GM19239 (cell line): Measurements from ENCODE around the gene MRPL46.

Source experiments
- DNase-seq: peaks from one replicate; pipeline ENCODE4 v3.0.0; 2011; ENCODE audit warnings: low spot score; ENCODE audit not compliant: insufficient read length
- FAIRE-seq: peaks from 2 replicates; lab custom pipeline; 2011; peaks lifted over from hg19 to GRCh38; lab: Jason Lieb, UNC

The MRPL46 gene

DNA sequence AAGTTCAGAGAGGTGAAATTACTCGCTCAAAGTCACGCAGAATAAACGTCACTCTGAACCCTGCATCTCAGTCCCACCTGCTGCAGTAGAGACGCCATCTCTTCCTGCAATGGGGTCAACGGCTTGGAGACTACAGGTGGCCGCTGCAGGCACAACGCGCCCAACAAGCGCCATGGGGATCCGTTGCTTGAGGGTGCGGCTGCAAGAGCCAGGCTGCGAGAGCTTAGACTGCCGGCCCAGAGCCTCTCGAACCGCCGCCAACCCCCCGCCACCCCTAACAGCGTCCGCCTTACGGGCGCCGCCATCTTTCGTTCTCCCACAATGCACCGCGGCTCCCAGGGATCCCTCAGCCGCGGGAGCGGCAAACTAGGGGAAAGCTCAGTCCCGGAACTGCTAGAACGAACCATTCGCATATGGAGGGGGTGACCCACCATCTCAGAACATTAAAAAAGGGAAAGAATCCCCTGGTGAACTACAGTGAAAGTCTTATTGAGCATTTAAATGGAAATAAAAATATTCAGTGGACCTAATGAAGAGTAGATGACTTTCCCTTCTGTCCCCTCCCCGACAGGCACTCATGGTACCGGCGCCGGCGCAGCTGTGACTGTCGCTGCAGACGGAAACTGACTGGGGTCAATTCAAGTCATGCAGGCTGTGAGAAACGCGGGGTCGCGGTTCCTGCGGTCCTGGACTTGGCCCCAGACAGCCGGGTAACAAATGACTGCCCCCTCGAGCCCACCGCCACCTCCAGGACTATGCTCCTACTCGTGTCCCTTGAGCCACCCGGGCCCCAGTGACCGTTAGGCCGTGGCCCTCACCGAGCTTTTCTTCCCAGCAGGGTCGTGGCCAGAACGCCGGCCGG is at the start of gene MRPL46, which contains the start of gene MRPS11:
Gene MRPL46 (minus strand): TSS at position 316 of the 862 bp plus-strand sequence. CDS start 11 bp downstream, at position 305.
Gene MRPS11 (plus strand): TSS at position 636 of the 862 bp plus-strand sequence. CDS start 10 bp downstream, at position 646.
- DNase-seq (peak; percentile 71), FAIRE-seq (peak; percentile 77)

DNA sequence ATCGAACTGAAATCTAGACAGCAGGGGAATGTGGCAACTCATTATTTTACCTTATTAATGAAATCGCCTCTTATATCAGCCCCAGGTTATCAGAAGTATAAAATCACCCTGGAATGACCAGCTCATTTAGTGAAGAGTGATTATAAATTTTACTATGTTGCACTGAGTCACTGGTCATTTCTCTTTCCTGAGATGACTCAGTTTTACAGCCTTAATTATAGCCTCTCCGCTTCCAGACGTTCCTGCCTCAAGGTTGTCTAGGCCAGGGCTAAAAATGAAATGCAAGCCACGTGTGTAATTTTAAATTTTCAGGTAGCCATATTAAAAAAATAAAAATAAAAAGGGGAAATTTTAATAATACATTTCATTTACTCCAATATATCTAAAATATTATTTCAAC is 46.0 kb upstream of the MRPL46 start:
- no peak for FAIRE-seq

DNA sequence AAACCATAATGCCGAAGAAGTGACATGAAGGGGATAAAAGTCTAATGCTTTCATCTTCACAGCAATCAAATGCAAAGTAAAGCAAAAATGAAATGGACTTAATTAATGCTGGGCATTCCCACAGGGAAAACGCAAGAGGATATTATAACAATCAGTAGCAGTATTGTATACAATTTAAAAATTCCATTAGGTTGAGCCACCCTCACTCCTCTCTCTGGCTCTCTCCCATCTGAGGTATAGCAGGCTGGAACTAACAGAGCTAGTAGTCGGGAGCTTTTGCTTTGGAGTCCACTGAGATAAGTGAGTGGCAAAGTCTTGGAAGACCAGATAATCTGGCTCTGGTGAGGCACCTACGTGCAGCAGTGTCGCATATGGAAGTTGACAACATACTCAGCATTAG is 45.4 kb upstream of the MRPL46 start:
- no peak for FAIRE-seq
- DNase-seq, result no peak

More for the DNA sequence above, 46.0 kb upstream of the MRPL46 start:
- no peak for DNase-seq

DNA sequence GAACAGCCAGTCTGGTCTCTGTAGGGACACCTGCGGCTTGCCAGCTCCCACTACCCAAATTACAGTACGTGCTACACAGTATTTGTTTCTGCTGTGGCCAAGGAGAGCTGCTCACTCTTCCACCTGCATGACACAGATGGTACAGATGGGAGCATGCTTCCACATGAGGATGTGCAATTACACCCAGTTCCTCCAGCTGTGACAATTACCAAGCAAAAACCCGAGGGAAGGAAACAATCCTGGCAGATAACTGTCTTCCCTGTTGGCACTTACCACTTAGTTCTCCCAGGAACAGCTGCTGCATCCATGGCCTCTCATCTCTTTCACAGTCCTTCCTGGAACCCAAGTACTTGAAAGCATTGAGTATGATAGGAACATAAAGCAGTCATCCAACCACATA is 44.9 kb upstream of the MRPL46 start:
- DNase-seq, result no peak
- FAIRE-seq, result no peak

DNA sequence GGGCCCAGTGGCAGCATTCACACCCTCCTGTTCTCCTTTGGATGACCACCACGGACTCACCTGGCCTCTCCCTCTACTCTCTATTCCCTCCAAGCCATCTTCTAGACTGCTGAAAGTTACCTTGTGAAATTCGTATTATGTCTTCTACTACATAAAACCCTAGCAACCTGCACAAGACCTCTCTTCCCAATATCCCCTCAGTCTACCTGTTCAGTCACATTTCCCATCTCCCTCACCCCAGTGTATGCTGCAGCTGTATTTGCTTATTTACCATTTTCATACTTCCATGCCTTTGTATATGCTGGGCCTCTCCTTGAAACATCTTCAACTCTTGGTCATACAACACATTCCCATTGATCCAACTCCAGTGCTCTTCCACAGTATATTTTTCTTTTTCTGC is 44.0 kb upstream of the MRPL46 start:
- FAIRE-seq (no peak), DNase-seq (no peak)

DNA sequence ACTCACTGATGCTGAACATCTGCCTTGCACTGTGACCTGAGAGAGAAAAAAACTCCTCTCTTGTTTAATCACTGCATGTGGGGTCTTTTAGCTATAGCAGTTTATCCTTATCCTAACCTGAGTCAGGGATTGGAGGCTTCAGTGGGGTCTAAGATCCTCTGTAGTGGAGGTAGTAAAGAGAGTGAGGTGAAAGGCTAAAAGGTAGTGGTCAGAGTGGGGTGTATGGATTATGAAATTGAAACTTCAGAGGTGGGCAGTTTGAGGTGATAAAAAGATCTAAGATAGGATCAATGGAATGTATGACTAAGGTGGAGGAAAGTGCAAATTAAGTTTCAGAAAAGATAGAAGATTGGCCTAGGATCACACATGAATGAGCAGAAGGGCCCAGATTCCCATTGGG is 42.8 kb upstream of the MRPL46 start:
- DNase-seq, result no peak
- FAIRE-seq, result no peak

DNA sequence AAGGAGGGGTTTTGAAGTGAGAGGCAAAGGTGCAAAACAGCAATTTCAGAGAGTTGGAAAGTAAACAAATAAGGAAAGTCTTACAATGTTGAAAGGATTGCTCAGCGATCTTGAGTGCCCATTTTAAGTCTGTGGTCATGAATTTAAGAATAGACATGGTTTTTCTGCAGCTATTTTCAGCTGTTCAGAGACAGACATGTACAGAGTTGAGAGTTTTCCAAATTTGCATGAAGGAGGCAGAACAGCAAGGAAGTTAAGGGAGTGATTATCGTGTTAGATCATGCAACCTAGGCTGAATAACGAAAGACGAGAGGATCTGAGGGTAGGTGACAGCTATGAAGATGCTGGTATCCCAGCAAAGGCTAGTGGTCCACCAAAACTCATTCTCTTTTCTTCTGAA is 42.1 kb upstream of the MRPL46 start:
- DNase-seq (no peak), FAIRE-seq (no peak)

DNA sequence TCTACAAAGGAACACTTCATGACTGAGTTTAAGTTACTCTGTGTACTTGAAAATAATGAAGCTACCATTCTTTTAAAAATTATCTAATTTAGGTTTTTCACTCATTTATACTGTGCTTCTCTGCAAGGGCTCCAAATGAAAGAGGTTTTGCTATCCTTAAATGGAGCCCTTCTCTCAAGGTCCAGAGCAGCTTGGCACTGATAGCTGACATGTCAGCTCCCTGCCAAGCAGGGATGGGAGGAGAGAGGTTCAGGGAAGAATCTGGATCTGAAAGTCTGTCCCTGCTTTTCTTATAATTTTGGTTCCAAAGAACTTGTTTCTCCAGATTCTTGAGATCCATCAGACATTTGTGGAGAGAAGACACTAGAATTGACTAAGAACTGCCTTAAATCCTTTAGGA is 39.4 kb upstream of the MRPL46 start:
- DNase-seq, result no peak
- no peak for FAIRE-seq

DNA sequence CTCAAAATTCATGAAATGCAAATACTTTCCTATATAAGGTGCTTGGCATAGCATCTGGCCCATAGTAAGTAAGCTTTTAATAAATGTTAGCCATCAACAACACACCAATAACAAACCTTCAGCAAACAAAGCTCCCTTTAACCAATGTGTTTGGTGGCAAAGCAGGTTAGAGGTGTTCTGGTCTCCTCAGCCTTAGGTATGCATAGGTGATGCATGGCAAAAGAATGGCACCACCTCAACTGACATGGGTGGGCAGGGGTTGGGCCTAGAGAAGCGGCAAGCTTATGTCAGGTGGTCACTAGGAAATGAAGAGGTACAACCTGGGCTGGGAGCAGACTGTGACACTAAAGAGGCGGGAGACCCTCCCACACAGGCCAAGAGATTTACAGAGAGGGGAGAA is 38.5 kb upstream of the MRPL46 start:
- no peak for DNase-seq
- no peak for FAIRE-seq

DNA sequence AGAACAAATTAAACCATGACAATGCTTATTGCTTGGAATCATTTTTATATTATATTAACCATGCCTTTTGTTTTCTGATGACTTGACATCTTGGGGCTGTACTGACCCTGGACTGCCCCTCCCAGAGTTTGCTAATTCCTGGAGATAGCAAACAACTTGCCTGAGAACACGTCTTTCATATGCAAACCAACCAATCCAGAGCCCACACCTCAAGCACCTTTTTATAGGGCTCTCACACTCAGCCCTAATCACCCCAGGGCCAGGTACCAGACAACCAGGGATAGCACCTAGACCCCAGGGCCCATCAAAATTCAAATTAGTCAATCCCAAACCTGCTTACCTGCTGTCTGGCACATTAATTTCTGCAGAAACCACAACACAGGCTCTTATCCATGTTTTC is 37.3 kb upstream of the MRPL46 start:
- FAIRE-seq (no peak), DNase-seq (no peak)

DNA sequence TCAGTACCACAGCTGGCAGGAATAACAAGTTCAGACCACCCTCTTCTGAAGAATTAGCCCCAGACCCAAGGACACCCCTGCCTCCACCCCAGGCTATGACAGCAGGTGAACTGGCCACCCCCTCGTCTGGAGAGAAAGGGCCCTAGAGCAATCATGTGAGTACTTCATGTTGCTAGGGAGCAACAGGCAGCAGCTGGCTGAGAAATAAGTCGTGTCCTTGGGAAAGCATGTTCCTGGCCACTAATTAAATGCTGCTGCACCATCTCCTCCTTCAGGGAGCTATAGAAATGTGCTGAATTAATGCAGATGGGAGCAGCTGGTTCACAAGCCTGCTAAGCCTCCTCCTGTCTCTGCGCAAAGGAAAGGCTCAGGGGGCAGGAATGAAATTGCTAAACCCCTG is 31.8 kb upstream of the MRPL46 start:
- DNase-seq (no peak), FAIRE-seq (no peak)

DNA sequence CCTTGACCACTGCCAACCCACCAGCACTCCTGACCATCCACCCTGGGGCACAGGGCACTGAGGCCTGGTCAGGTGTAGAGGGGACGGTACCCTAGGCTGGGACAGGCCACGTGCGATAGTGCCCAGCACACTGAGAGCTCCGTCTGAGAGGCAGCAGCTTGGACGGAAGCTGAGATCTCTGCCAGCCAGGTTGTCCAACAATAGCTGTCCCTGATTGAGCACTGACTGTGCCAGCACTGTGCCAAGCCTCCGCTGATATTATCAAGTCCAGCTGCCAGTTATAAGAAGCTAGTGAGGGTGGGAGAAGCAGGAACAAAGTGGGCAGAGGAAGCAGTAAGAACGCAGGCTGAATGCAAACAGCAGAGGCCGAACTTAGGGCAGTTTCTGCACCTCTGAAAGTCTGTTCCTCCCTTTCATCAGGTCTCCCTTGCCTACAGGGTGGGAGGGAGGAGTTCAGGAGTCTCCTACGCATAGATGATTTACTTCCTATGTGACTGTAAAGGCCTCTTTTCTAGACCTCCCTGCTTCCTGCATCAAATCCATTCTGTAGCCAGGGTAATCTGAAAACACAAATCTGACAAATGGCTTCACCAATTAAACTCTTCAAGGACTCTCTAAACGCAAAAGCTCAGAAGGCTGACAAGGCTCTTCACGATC is 30.0 kb upstream of the MRPL46 start:
- FAIRE-seq (no peak), DNase-seq (no peak)

DNA sequence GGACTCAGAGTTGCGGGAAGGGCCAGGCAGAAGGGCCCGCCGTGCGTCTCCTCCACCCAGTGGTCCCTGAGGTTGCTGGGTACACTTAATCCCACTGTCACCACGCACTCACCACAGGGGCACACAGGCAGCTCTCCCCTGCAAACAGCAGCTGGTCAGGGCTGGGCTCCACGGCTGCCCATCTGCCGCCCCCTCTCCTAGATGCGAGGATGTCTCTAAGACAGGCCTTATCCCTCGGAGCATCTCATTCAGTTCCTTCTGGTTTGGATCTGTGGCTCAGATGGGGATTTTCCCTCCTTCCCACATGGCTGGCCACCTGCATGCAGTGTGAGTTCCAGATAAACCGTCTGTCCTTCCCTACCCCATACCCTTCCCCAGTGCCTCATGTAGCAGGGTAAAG is 26.7 kb upstream of the MRPL46 start:
- FAIRE-seq (no peak), DNase-seq (no peak)

DNA sequence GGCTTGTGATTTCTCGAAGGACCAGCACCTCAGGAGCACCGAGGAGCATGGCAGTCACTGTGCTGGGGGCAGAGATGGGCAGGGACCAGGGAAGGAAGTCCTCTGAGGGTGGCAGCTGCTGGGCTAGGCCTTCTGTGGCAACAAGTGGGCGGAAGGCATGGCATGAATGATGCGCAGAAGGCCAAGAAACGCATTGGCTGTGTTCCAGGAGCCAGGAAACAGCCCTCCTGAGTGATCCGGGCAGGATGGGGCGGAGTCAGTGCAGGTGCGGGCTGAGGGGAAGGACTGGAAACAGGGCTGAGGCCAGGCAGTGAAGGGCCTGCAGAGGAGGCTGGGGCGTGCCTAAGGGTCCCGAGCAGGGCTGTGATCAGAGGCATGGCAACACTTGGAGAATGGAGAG is 24.0 kb upstream of the MRPL46 start:
- FAIRE-seq (no peak), DNase-seq (no peak)

DNA sequence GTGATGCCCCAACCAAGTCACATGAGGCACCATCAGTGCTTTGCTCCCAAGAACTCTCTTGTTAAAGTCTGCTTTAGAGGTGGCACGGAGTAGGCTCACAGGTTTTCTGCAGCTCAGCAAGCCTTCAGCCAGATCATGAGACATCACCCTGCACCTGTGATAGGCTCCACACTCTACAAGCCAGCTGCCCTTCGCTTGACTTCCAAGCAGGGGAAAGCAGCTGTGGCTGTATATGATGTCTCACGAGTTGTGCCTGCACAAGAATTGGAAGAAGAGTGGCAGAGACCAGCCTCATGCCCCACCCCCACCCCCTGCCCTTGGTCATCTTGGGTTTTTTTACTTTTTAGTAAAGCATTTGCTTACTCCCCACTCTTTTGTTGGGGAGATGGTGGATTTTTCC is 22.8 kb upstream of the MRPL46 start:
- FAIRE-seq (no peak), DNase-seq (no peak)

DNA sequence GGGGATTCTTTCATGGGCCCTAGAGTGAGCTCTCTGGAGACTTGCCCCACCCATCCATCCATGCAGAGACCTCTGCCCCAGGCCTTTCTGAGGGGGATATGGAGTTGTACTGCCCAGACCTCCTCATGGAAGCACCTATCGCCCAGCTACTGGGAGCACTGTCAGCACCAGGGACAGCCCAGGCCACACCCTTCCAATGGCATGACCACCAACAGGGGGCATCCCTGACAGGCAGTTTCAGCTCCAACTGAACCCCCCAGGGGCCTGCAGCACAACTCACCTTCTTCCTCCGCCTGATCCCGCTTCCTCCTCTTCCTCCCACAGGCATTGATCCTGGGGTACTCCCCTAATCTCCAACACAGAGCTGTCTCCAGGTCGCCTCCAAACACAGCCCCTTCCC is 22.1 kb upstream of the MRPL46 start:
- FAIRE-seq, result no peak
- DNase-seq, result no peak

DNA sequence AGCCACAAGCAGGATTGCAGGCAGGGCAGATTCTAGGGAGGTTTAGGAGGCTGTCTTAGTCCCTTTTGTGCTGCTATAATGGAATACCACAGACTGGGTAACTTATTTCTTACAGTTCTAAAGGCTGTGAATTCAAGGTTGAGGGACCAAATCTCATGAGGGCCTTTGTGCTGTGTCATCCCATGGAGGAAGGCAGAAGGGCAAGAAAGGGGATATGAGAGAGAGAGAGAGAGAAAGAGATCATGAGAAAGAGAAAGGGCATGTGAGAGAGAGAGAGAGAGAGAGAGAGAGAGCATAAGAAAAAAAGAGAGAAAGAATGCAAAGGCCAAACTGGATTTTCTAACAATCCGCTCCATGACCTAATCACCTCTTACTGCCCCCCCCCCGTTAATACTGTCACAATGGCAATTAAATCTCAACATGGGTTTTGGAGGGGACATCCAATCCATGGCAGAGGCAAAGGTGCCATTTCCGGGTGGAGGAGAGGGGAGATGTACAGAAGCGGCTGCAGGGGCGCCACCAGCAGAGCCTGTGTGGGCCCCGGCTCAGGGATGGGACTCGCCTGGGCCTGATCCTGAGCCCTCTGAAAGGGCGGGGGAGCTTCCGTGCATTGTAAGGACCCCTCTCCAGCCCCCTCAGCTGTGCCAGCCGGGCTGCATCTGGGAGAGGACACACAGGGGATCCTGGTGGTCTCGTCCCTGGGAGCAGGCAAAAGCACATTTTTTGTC is 20.8 kb upstream of the MRPL46 start:
- no peak for DNase-seq

DNA sequence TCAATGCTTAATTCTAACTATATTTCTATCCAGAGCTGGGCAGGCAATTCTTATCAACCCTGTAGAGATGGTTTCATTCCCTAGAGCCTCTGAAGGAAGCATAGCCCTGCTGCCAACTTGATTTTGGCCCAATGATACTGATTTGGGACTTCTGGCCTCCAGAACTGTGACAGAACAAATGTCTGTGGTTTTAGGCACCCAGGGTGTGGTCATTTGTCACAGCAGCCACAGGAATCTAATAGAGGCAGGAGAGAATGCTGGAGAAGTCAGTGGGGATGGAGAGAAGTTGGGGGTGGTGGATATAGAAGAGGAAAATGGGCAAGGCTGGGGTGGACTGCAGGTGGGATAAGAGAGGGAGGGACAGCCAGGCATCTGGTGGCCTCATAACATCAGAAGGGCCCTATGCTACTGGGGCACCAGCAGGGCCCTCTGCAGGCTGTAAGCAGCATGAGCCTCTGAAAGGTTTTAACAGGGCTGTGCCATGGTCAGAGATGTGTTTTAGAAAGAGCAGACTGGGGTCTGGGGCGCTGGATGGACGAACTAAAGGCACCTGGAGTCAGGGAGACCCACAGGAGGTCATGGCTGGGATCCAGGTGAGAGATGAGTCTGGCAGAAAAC is 20.1 kb upstream of the MRPL46 start:
- FAIRE-seq, result no peak
- DNase-seq, result no peak

More for the DNA sequence above, 20.8 kb upstream of the MRPL46 start:
- no peak for FAIRE-seq

DNA sequence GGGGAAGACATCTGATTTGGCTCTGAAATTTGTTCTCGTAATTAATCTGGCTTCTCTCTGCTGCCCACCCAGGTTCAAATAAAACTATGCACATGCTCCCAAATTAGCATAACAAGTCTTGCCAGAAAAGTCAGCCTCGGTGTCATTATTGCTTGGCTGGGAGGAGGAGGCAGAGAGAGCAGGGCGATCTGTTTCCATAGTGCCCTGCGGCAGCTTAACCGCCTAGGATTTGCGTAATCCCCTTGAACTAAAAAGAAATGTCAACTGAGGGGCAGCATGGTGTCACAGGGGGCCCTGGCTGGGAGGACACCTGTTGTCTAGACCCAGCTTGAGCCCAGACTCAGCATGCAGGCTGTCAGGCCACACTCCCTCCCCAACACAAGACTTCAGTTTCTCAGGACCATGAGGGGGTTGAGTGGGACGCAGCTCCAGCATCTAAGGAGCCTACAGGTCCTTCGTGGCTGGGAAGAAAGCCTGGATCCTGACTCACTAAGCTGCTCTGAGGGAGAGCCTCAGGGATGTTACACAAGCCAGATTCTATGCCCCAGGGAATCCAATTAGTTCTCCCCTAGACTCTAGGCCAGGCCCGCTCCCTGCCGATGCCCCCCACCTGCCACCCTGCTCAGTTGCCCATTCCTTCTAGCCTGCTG is 17.6 kb upstream of the MRPL46 start:
- no peak for FAIRE-seq
- no peak for DNase-seq

DNA sequence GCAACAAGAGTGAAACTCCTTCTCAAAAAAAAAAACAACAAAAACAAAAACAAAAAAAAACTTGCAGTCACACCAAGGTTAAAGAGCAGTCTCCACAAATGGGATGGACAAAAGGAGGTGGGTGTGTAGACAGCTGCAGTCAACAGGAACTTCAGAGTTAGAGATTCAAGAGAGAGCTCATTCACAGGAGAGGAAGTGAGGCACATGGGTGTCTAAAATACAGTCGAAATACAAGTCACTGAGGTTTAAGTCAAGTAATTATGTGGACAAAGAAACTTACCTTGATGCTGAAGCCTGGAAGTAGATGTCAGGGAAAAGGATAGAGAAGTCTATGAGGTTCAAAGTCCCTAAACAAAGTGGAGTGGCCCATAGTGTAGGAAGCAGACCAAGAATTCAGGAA is 15.1 kb upstream of the MRPL46 start:
- no peak for DNase-seq
- FAIRE-seq, result no peak
